Progenitor cell of endocrine pancreas (in vitro differentiated cells): ENCODE results near the gene NR1H4. TPM values are rescaled to one million over a fixed set of nuclear protein-coding genes. Genes with fewer than 3 reads are reported as not detected.
"Not testable (repeated sequence)": the region's sequence is repeated elsewhere in the genome, so short reads cannot be mapped to it uniquely, and the experiment has no call there.

Source experiments
- DNase-seq: peaks from one replicate; pipeline ENCODE4 v3.0.0; 2021; ENCODE audit warnings: low spot score; ENCODE audit not compliant: unreplicated experiment
- H3K27ac Mint-ChIP-seq: 2 replicates; pipeline ENCODE4 v1.8.0; 2021; ENCODE audit warnings: mild to moderate bottlenecking, moderate library complexity, mixed read lengths
- H3K27me3 Mint-ChIP-seq: 2 replicates; pipeline ENCODE4 v1.8.0; 2021; ENCODE audit warnings: mixed read lengths
- H3K36me3 Mint-ChIP-seq: 2 replicates; pipeline ENCODE4 v1.8.0; 2022; ENCODE audit warnings: mixed read lengths; ENCODE audit not compliant: insufficient read depth
- H3K4me1 Mint-ChIP-seq: 2 replicates; pipeline ENCODE4 v1.8.0; 2021; ENCODE audit warnings: low read depth, mixed read lengths
- H3K4me3 Mint-ChIP-seq: 2 replicates; pipeline ENCODE4 v1.8.0; 2021; ENCODE audit warnings: low read depth, mild to moderate bottlenecking, moderate library complexity, mixed read lengths
- H3K9me3 Mint-ChIP-seq: 2 replicates; pipeline ENCODE4 v1.8.0; 2021; ENCODE audit warnings: low read depth, mixed read lengths
- total RNA-seq: library from RNA; stranded (reverse); gene quantifications from 2 replicates; pipeline ENCODE4 v1.2.1, GENCODE V29; 2021
- TF ChIP-seq, protein P1 (sequence below): fragments of 200-600 bp; sonication (generic); IDR thresholded peaks from one replicate; pipeline ENCODE4 v1.5.0; 2021; ENCODE audit warnings: antibody characterized with exemption, mild to moderate bottlenecking; ENCODE audit not compliant: unreplicated experiment

The NR1H4 gene
- total RNA-seq, 1 donor from 2014 or later, result not detected

DNA sequence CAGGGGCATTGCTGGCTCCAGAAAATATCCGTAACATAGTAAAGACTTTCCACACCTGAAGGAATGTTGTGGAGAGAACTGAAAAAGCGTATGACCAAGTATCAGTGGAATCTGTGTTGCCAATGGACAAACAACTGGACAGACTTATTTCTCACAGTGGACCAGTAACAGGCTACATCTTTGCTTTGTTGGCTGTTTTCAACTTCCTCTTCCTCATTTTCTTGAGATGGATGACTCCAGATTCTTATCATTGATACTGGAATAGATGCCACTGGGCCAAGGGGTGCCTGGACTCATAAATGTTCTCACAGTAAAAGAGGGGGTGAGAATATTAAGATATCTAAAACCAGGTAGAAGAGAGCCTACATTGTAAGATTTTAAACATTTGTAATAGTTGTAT is 106.2 kb downstream of the NR1H4 start:
- Mint-ChIP-seq H3K27me3 (no peaks in the 10 kb centered on the region), H3K27ac (no peak overlapping the region), H3K4me3 (no peak overlapping the region), H3K4me1 (peaks cover 8% of the 10 kb centered on the region), H3K9me3 (peaks cover 18% of the 10 kb centered on the region), H3K36me3 (peaks cover 34% of the 10 kb centered on the region)
- TF ChIP-seq, protein P1, sequence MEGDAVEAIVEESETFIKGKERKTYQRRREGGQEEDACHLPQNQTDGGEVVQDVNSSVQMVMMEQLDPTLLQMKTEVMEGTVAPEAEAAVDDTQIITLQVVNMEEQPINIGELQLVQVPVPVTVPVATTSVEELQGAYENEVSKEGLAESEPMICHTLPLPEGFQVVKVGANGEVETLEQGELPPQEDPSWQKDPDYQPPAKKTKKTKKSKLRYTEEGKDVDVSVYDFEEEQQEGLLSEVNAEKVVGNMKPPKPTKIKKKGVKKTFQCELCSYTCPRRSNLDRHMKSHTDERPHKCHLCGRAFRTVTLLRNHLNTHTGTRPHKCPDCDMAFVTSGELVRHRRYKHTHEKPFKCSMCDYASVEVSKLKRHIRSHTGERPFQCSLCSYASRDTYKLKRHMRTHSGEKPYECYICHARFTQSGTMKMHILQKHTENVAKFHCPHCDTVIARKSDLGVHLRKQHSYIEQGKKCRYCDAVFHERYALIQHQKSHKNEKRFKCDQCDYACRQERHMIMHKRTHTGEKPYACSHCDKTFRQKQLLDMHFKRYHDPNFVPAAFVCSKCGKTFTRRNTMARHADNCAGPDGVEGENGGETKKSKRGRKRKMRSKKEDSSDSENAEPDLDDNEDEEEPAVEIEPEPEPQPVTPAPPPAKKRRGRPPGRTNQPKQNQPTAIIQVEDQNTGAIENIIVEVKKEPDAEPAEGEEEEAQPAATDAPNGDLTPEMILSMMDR, result no peak
- DNase-seq, result no peak

DNA sequence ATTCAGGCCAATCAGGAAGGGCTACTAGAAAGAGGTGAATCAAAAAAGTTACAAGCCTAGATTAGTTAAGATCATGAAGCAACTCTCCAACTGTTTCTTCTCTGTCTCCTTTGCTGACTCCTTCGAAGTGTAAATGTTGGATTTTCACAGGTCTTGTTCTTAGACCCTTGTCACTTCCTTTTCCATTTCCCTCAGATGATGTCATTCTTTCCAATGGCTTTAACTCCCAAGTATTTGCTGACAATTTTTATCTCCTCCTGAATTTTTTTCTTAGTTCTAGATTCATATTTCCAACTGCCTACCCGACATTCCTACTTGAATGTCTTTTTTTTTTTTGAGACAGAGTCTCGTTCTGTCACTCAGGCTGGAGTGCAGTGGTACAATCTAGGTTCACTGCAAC is 110.6 kb downstream of the NR1H4 start:
- H3K4me1 Mint-ChIP-seq, result no peaks in the 10 kb centered on the region
- H3K4me3 Mint-ChIP-seq, result no peak overlapping the region
- H3K27ac Mint-ChIP-seq, result no peak overlapping the region
- TF ChIP-seq, protein P1, result no peak
- peaks cover 50% of the 10 kb centered on the region for H3K9me3 Mint-ChIP-seq
- no peak for DNase-seq
- no peaks in the 10 kb centered on the region for H3K27me3 Mint-ChIP-seq
- H3K36me3 Mint-ChIP-seq, result peaks cover 52% of the 10 kb centered on the region

DNA sequence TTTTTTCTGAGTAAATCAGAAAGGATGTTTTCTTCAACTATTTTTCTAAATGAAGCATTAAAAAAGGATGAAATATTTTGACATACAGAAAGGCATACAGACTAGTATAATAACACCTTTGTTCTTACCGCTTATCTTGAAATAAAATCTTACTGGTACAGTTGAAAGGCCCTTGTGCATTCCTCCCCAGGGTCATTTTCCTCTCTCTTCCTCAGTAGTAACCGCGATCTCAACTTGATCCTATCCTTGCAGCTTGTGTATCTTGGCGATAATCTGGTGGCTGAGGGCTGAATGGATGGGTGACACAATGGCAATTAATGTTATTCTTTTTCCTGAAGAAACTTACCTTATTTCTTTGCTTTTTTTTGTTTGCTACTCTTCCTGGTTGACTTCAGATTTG is 118.3 kb downstream of the NR1H4 start:
- Mint-ChIP-seq H3K27me3 (no peaks in the 10 kb centered on the region), H3K9me3 (peaks cover 37% of the 10 kb centered on the region), H3K4me3 (no peak overlapping the region), H3K27ac (no peak overlapping the region), H3K4me1 (peaks cover 26% of the 10 kb centered on the region), H3K36me3 (peaks cover 28% of the 10 kb centered on the region)
- no peak for DNase-seq
- TF ChIP-seq, protein P1, result no peak

DNA sequence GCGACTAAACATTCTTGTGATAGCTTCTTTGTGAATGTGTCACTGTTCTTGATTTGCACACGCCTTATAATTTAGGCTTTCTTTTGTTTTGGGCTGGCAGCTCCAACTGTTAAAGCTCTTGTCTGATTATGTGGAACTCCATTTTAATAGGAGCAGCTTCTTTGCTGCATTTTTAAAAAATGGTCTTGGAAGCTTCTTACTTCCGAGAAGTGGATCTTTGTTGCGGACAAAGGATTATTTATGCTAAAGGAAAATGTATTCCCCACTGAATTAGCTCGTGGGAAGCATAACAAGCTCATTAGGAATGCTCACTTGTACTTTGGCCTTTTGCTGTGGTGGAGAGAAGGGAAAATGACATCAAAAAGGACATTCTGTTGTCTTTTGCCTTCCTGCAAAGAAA is 119.8 kb downstream of the NR1H4 start:
- H3K27ac Mint-ChIP-seq, result peak overlapping the region; percentile 88

DNA sequence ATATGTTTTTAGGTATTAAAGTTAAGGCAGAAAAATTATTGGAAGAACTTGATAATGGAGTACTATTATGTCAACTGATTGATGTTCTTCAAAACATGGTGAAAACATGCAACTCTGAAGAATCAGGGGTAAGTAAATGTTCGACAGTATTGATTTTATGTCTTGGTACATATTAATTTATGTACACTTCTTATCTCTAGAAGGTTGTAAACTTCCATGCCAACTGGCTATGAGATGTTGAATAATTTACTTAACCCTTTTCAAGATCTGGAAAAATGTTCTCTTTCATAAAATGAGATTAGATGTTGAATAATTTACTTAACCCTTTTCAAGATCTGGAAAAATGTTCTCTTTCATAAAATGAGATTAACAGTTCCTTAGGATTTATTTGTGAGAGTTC is 128.0 kb downstream of the NR1H4 start:
- TF ChIP-seq, protein P1, result no peak
- no peak overlapping the region for H3K4me3 Mint-ChIP-seq
- no peak overlapping the region for H3K27ac Mint-ChIP-seq
- H3K27me3 Mint-ChIP-seq, result no peaks in the 10 kb centered on the region
- DNase-seq, result no peak
- H3K4me1 Mint-ChIP-seq, result peaks cover 27% of the 10 kb centered on the region
- peaks cover 43% of the 10 kb centered on the region for H3K36me3 Mint-ChIP-seq
- peaks cover 38% of the 10 kb centered on the region for H3K9me3 Mint-ChIP-seq

More for the DNA sequence above, 119.8 kb downstream of the NR1H4 start:
- H3K27me3 Mint-ChIP-seq, result no peaks in the 10 kb centered on the region
- peaks cover 35% of the 10 kb centered on the region for H3K4me1 Mint-ChIP-seq
- no peak overlapping the region for H3K4me3 Mint-ChIP-seq
- no peak for DNase-seq
- peaks cover 19% of the 10 kb centered on the region for H3K36me3 Mint-ChIP-seq
- TF ChIP-seq, protein P1, result no peak
- peaks cover 27% of the 10 kb centered on the region for H3K9me3 Mint-ChIP-seq

DNA sequence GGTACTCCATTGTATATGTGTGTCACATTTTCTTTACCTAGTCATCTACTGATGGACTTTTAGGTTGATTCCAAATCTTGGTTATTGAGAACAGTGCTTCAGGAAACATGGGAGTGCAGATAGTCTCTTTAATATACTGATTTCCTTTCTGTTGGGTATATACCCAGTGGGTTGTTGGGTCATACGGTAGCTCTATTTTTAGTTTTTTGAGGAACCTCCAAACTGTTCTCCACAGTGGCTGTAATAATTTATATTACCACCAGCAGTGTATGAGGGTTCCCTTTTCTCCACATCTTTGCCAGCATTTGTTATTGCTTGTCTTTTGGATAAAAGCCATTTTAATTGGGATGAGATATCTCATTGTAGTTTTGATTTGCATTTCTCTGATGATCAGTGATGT is 129.3 kb downstream of the NR1H4 start:
- Mint-ChIP-seq H3K9me3 (peaks cover 45% of the 10 kb centered on the region), H3K36me3 (peaks cover 52% of the 10 kb centered on the region), H3K4me1 (peaks cover 22% of the 10 kb centered on the region)
- not testable (repeated sequence) for H3K4me3 Mint-ChIP-seq, DNase-seq, H3K27me3 Mint-ChIP-seq, H3K27ac Mint-ChIP-seq
